OCI-LY3 (cell line): ENCODE data around the gene SCART1.

Experiments
- CTCF ChIP-seq: fragments of 200-600, 300-600 bp; sonication (generic); IDR thresholded peaks from 2 replicates; pipeline ENCODE4 v1.5.1; 2014; ENCODE audit warnings: antibody characterized with exemption, low read length, low read depth
- EZH2phosphoT487 ChIP-seq: fragments of 200-600 bp; shearing (Covaris generic); IDR thresholded peaks from 2 replicates; pipeline ENCODE4 v1.6.1; 2018; ENCODE audit warnings: antibody characterized with exemption, mixed run types, low read depth

DNA sequence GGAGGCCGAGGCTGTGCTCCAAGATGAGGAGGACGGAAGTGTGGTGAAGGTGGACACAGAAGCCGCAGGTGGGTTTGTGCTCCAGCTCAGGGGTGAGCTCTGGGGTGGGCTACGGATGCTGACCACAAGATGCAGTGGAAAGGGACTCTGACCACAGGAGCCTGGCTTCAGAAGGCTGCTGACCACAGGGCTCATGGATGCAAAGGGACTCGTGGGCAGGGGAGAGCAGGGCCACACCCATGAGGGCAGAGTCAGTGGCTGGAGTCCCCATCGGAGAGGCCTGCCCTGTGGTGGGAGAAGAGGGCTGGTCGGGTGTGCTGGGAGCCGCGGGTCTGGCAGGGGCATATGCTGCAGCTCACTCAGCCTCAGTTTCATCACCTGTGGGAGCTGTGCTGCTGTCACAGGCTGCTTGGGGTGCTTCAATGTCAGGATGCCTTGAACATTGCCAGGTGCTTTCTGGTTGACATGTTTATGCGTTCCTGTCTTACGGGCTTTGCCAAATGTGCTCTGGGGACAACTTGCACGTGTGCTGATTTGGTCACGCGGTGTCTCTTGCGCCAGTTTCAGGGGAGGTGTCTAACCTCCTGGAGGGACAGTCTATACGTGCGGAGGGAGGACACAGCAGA lies 13.7 kb downstream of the SCART1 start:
- TF ChIP-seq CTCF (no peak), EZH2phosphoT487 (no peak)
